Progenitor cell of endocrine pancreas (in vitro differentiated cells): ENCODE results near the gene SOX6. TPM values are rescaled to one million over a fixed set of nuclear protein-coding genes. Genes with fewer than 3 reads are reported as not detected.

Source experiments
- DNase-seq: peaks from one replicate; pipeline ENCODE4 v3.0.0; 2021; ENCODE audit warnings: low spot score; ENCODE audit not compliant: unreplicated experiment
- H3K27ac Mint-ChIP-seq: 2 replicates; pipeline ENCODE4 v1.8.0; 2021; ENCODE audit warnings: mild to moderate bottlenecking, moderate library complexity, mixed read lengths
- H3K27me3 Mint-ChIP-seq: 2 replicates; pipeline ENCODE4 v1.8.0; 2021; ENCODE audit warnings: mixed read lengths
- H3K36me3 Mint-ChIP-seq: 2 replicates; pipeline ENCODE4 v1.8.0; 2022; ENCODE audit warnings: mixed read lengths; ENCODE audit not compliant: insufficient read depth
- H3K4me1 Mint-ChIP-seq: 2 replicates; pipeline ENCODE4 v1.8.0; 2021; ENCODE audit warnings: low read depth, mixed read lengths
- H3K4me3 Mint-ChIP-seq: 2 replicates; pipeline ENCODE4 v1.8.0; 2021; ENCODE audit warnings: low read depth, mild to moderate bottlenecking, moderate library complexity, mixed read lengths
- H3K9me3 Mint-ChIP-seq: 2 replicates; pipeline ENCODE4 v1.8.0; 2021; ENCODE audit warnings: low read depth, mixed read lengths
- total RNA-seq: library from RNA; stranded (reverse); gene quantifications from 2 replicates; pipeline ENCODE4 v1.2.1, GENCODE V29; 2021
- TF ChIP-seq, protein P1 (sequence below): fragments of 200-600 bp; sonication (generic); IDR thresholded peaks from one replicate; pipeline ENCODE4 v1.5.0; 2021; ENCODE audit warnings: antibody characterized with exemption, mild to moderate bottlenecking; ENCODE audit not compliant: unreplicated experiment

Gene SOX6
- total RNA-seq, 1 donor from 2014 or later = 34.9 TPM

DNA sequence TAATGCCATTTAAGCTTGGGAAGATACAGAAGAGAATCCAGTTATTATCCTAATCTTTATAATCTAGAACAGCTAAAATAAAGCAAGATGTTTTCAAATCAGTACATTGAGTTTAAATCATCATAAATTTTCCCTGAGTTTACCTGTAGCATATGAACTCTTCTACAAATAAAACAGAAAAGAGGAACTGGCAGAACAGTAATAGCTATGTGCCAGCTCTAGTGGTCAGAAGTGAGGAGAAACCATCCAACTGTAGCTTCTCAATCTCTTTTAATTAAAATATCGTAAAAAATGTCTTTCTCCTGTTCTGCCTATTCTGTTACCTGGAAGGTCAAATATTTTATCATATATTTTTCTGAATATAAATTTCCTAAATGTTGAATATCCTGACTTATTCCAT, 266.9 kb downstream of the SOX6 start:
- Mint-ChIP-seq H3K36me3 (no peaks in the 10 kb centered on the region), H3K4me1 (peaks cover 2% of the 10 kb centered on the region), H3K27ac (no peak overlapping the region), H3K4me3 (no peak overlapping the region), H3K27me3 (peaks cover 12% of the 10 kb centered on the region), H3K9me3 (no peaks in the 10 kb centered on the region)
- TF ChIP-seq, protein P1, sequence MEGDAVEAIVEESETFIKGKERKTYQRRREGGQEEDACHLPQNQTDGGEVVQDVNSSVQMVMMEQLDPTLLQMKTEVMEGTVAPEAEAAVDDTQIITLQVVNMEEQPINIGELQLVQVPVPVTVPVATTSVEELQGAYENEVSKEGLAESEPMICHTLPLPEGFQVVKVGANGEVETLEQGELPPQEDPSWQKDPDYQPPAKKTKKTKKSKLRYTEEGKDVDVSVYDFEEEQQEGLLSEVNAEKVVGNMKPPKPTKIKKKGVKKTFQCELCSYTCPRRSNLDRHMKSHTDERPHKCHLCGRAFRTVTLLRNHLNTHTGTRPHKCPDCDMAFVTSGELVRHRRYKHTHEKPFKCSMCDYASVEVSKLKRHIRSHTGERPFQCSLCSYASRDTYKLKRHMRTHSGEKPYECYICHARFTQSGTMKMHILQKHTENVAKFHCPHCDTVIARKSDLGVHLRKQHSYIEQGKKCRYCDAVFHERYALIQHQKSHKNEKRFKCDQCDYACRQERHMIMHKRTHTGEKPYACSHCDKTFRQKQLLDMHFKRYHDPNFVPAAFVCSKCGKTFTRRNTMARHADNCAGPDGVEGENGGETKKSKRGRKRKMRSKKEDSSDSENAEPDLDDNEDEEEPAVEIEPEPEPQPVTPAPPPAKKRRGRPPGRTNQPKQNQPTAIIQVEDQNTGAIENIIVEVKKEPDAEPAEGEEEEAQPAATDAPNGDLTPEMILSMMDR = no peak
- DNase-seq = no peak

DNA sequence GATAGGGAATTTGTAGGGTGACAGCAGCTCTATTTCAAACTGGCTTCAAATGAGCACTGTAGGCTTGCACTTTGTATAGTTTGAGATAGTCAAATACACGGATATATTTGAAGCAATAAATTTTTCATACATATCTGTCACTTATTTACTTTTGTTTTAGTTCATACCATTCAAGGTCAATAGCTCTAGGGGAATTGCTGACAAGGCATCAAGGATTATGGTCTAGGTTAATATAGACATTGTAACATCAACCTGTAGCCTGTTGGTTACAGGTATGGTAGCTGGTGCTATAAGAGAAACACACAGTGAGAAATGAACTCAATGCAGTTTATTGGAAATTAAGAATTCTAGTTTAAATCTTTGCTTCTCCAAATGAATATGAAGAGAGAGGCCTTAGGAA, 267.6 kb downstream of the SOX6 start:
- Mint-ChIP-seq H3K4me3 (no peak overlapping the region), H3K27ac (no peak overlapping the region), H3K27me3 (peaks cover 12% of the 10 kb centered on the region), H3K9me3 (no peaks in the 10 kb centered on the region), H3K36me3 (no peaks in the 10 kb centered on the region), H3K4me1 (peaks cover under 1% of the 10 kb centered on the region)
- TF ChIP-seq, protein P1 = no peak
- DNase-seq = no peak

DNA sequence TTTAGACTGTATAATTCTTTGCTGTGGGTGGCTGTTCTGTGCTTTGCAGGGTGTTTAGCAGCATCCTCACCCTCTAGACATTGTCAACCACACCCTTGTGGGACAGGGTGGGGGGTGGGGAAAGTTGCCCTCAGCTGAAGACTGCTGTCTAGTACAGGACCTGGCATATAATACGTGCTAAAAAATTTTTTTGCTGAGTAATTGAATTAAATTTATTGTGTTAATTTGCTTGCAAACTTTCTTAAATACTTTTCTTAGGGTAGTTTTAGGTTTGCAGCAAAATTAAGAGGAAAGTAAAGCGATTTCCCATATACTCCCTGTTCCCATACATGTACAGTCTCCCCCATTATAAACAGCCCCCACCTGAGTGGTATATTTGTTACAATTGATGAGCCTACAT, 268.5 kb downstream of the SOX6 start:
- no peak for DNase-seq
- Mint-ChIP-seq H3K27ac (no peak overlapping the region), H3K9me3 (no peaks in the 10 kb centered on the region), H3K27me3 (peaks cover 12% of the 10 kb centered on the region), H3K36me3 (no peaks in the 10 kb centered on the region), H3K4me1 (peaks cover 1% of the 10 kb centered on the region), H3K4me3 (no peak overlapping the region)
- TF ChIP-seq, protein P1 = no peak

DNA sequence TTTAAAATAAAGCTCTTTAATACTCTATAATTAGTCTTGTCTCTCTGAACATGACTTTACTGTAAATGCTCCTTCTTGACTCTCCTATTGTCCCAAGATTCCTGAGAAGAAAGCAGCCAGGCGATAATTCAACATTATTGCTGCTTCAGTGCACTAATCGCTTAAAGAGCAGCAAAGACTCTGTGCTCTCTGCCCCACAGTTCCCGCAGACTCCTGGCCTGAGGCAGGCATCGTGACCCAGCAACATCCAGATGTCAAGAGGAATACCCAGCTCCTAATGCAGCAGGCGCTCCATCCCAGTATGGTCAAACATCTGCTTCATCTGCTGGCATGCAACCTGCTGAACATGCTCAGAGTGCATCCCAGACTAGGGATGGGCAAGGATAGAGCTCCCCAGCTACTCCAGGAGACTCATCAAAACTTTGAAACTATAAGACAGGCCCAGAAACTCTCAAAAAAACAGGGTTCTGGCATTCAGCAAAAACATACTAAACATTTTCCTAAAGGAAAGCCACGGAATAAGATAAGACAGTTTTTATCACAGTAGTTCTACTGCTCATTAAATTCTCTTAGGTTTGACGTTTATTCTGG, 270.0 kb downstream of the SOX6 start:
- no peak overlapping the region for H3K4me3 Mint-ChIP-seq
- H3K27ac Mint-ChIP-seq = no peak overlapping the region
- H3K4me1 Mint-ChIP-seq = peaks cover 17% of the 10 kb centered on the region
- DNase-seq = no peak
- no peaks in the 10 kb centered on the region for H3K9me3 Mint-ChIP-seq
- H3K27me3 Mint-ChIP-seq = peaks cover 11% of the 10 kb centered on the region
- TF ChIP-seq, protein P1 = no peak
- H3K36me3 Mint-ChIP-seq = no peaks in the 10 kb centered on the region

DNA sequence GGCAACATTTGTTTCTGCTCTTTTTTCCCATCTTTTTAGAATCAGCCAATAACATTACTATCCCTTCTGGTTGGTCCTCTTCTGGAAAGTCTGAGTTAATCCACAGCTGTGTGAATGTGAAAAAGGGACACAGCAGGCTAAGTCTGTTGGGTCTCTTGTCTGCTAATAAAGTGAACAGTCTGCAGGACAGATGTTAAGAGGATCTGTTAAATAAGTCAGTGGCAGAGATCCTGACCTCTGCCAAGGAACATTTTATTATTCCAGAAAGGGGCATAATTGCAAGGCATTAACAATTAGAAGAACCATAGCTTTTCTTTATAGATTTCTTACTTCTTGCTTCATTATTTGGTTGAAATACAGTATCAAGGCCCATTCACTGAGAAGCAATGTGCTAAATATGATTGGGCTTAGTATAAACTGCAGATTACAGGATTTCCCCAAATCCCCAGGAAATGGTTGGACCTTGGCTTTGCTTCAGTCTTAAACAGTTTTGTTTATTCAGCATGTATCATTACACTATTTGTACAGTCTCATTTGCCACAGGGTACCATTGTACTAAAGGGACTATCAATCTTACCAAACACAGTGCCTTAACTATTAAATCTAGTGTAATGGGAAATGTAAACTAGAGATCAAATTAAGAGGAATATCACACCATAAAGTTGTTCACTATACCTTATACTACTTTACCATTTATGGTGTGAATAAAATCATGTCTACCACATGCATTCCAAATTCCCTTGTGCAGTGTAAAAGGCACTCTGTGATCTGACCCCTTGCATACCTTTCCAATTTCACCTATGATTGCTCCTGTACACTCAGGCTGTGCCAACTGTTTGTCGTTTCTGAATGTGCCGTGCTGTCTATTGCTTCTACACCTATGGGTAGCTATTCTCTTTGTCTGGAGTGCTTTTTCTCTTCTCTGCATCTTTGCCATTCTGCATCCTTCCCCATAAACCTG, 274.0 kb downstream of the SOX6 start:
- TF ChIP-seq, protein P1 = no peak
- DNase-seq = no peak
- Mint-ChIP-seq H3K36me3 (peaks cover 6% of the 10 kb centered on the region), H3K27me3 (peaks cover 4% of the 10 kb centered on the region), H3K4me3 (no peak overlapping the region), H3K9me3 (peaks cover 2% of the 10 kb centered on the region), H3K4me1 (peaks cover 18% of the 10 kb centered on the region), H3K27ac (no peak overlapping the region)
